GM20431 (cell line): Measurements from ENCODE around the gene HNF1A.

Experiments used
- in situ Hi-C: fragments of 300-500 bp; cut with MseI, MboI; formaldehyde crosslinking; loops from one replicate; pipeline ENCODE4 v1.15.0; 2020; ENCODE audit warnings: low sequenced_read_pairs; ENCODE audit not compliant: unreplicated experiment

Gene HNF1A

GRCh38 chr12:121005346-121005815 lies 27.0 kb downstream of the HNF1A start:
- in situ Hi-C loops = no loop called here

GRCh38 chr12:121008347-121009098 lies 30.2 kb downstream of the HNF1A start:
- in situ Hi-C loops = no loop called here

- in situ Hi-C loops = no loop called here
These were observed 31.4 kb downstream of the HNF1A start for GRCh38 chr12:121009741-121010140.

- in situ Hi-C loops = no loop called here
These were observed 32.5 kb downstream of the HNF1A start for GRCh38 chr12:121010860-121011259.

- in situ Hi-C loops = no loop called here
These were observed 33.5 kb downstream of the HNF1A start for GRCh38 chr12:121011820-121012219.

GRCh38 chr12:121013715-121014114 lies 35.4 kb downstream of the HNF1A start:
- in situ Hi-C loops = no loop called here

GRCh38 chr12:121015825-121016766 lies 37.8 kb downstream of the HNF1A start, which contains the start of gene C12orf43:
TSS of gene C12orf43 (minus strand) at chr12:121016487. CDS start at chr12:121016474, 13 bp downstream.
- in situ Hi-C loops = no loop called here

- in situ Hi-C loops = no loop called here
These were observed 39.7 kb downstream of the HNF1A start for GRCh38 chr12:121017966-121018491.

GRCh38 chr12:121018860-121019617 lies 40.7 kb downstream of the HNF1A start:
- in situ Hi-C loops = no loop called here

- in situ Hi-C loops = no loop called here
These were observed 43.4 kb downstream of the HNF1A start for GRCh38 chr12:121021754-121022153.

GRCh38 chr12:121022713-121023112 lies 44.4 kb downstream of the HNF1A start:
- in situ Hi-C loops = no loop called here

- in situ Hi-C loops = no loop called here
These were observed 45.5 kb downstream of the HNF1A start for GRCh38 chr12:121023799-121024198.

GRCh38 chr12:121025442-121026226 lies 47.3 kb downstream of the HNF1A start:
- in situ Hi-C loops = no loop called here

- in situ Hi-C loops = no loop called here
These were observed 48.1 kb downstream of the HNF1A start for GRCh38 chr12:121026274-121027045.

- in situ Hi-C loops = no loop called here
These were observed 52.4 kb downstream of the HNF1A start for GRCh38 chr12:121030576-121031212.

GRCh38 chr12:121033625-121034349 lies 55.4 kb downstream of the HNF1A start:
- in situ Hi-C loops = no loop called here

- in situ Hi-C loops = no loop called here
These were observed 56.4 kb downstream of the HNF1A start for GRCh38 chr12:121034616-121035305.
